ENCODE data around the gene GUSB. TPM values are rescaled to one million over a fixed set of nuclear protein-coding genes. Genes with fewer than 3 reads are reported as not detected.

The GUSB gene
- total RNA-seq, 2 donors from 2014 or later, result 9.1 to 13.0 TPM

DNA sequence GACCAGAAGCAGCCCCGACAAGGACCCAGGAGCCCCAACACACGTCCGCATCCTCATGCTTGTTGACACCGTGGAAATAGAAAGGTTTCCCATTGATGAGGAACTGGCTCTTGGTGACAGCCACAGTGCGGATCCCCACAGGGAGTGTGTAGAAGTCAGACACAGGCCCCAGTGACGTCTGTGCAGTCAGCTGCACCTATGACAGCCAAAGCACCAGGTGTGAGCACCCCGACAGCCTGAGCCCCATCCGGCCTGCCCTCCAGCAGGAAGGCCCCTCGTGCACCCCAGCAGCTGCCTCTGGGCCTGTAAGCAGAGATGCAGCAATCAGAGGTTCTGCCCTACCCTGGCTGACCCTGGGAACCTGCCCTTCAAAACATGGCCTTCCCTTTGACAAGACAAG, 7.1 kb downstream of the GUSB start:
- Histone ChIP-seq H3K4me3 (no peak overlapping the region), H3K27ac (no peak overlapping the region), H3K9me3 (no peaks in the 10 kb centered on the region), H3K36me3 (peaks cover 59% of the 10 kb centered on the region), H3K4me1 (peaks cover 0 to under 1% of the 10 kb centered on the region in 2 donors), H3K27me3 (no peaks in the 10 kb centered on the region)
- DNase-seq (ENCODE audit: low spot score), result no peak
- TF ChIP-seq, protein P1, sequence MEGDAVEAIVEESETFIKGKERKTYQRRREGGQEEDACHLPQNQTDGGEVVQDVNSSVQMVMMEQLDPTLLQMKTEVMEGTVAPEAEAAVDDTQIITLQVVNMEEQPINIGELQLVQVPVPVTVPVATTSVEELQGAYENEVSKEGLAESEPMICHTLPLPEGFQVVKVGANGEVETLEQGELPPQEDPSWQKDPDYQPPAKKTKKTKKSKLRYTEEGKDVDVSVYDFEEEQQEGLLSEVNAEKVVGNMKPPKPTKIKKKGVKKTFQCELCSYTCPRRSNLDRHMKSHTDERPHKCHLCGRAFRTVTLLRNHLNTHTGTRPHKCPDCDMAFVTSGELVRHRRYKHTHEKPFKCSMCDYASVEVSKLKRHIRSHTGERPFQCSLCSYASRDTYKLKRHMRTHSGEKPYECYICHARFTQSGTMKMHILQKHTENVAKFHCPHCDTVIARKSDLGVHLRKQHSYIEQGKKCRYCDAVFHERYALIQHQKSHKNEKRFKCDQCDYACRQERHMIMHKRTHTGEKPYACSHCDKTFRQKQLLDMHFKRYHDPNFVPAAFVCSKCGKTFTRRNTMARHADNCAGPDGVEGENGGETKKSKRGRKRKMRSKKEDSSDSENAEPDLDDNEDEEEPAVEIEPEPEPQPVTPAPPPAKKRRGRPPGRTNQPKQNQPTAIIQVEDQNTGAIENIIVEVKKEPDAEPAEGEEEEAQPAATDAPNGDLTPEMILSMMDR (IDR thresholded peaks at IDR 0.05), result no peak

DNA sequence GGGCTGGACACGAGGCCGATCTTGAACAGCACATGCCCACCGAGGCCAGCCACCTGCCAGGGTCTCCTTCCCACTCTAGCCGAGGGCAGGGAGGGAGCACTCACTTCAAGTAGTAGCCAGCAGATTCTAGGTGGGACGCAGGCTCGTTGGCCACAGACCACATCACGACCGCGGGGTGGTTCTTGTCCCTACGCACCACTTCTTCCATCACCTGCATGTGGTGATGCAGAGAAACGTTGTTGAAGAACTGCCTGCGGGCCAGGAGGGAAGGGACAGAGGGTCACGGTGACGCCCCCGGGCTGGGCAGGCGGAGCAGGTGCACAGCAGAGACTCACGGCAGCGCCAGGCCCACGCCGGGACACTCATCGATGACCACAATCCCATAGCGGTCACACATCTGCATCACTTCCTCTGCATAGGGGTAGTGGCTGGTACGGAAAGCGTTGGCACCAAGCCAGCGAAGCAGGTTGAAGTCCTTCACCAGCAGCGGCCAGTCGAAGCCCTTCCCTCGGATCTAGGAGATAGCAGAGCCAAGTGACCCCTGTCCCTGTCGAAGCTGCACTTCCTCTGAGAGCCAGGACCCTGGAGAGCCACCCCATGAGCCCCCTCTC, 7.7 kb downstream of the GUSB start:
- TF ChIP-seq, protein P1 (IDR thresholded peaks at IDR 0.05), result no peak
- Histone ChIP-seq H3K27ac (no peak overlapping the region), H3K4me1 (no peaks in the 10 kb centered on the region), H3K36me3 (peaks cover 61% of the 10 kb centered on the region), H3K9me3 (no peaks in the 10 kb centered on the region), H3K27me3 (no peaks in the 10 kb centered on the region), H3K4me3 (no peak overlapping the region)
- no peak for DNase-seq (ENCODE audit: low spot score)

DNA sequence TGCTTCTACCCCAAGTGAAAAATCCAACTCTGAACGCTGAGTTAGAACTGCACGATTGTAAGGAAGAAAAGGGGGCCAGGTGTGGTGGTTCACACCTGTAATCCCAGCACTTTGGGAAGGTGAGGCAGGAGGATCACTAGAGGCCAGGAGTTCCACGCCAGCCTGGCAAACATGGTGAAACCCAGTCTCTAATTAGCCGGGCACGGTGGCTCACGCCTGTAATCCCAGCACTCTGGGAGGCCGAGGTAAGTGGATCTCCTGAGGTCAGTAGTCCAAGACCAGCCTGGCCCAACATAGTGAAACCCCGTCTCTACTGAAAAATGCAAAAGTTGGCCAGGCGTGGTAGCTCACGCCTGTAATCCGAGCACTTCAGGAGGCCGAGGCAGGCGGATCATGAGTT, 9.0 kb downstream of the GUSB start:
- H3K27ac ChIP-seq, result no peak overlapping the region
- no peaks in the 10 kb centered on the region for H3K4me1 ChIP-seq
- H3K27me3 ChIP-seq, result no peaks in the 10 kb centered on the region
- H3K36me3 ChIP-seq, result peaks cover 72% of the 10 kb centered on the region
- TF ChIP-seq, protein P1 (IDR thresholded peaks at IDR 0.05), result no peak
- no peak overlapping the region for H3K4me3 ChIP-seq
- H3K9me3 ChIP-seq, result no peaks in the 10 kb centered on the region
- DNase-seq (ENCODE audit: low spot score), result no peak

DNA sequence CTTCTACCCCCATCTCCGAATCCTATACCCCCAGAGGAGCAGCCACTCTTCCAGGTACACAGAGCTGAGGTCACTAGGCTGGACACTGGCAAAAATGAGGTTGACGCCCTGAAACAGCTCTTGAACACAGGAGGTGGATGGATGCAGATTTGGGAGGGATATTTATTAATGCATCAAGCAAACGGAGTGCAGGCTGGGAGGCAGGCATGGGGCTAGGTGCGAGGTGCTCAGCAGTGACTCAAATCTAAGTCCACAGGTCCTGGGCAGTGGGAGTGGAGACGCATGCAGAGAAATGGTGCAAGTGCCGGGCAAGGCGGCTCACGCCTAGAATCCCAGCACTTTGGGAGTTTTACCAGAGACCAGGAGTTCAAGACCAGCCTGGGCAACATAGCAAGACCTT, 11.0 kb downstream of the GUSB start:
- H3K4me3 ChIP-seq, result no peak overlapping the region
- no peaks in the 10 kb centered on the region for H3K9me3 ChIP-seq
- peaks cover 91% of the 10 kb centered on the region for H3K36me3 ChIP-seq
- TF ChIP-seq, protein P1 (IDR thresholded peaks at IDR 0.05), result no peak
- DNase-seq (ENCODE audit: low spot score), result no peak
- no peak overlapping the region for H3K27ac ChIP-seq
- H3K27me3 ChIP-seq, result no peaks in the 10 kb centered on the region
- no peaks in the 10 kb centered on the region for H3K4me1 ChIP-seq

DNA sequence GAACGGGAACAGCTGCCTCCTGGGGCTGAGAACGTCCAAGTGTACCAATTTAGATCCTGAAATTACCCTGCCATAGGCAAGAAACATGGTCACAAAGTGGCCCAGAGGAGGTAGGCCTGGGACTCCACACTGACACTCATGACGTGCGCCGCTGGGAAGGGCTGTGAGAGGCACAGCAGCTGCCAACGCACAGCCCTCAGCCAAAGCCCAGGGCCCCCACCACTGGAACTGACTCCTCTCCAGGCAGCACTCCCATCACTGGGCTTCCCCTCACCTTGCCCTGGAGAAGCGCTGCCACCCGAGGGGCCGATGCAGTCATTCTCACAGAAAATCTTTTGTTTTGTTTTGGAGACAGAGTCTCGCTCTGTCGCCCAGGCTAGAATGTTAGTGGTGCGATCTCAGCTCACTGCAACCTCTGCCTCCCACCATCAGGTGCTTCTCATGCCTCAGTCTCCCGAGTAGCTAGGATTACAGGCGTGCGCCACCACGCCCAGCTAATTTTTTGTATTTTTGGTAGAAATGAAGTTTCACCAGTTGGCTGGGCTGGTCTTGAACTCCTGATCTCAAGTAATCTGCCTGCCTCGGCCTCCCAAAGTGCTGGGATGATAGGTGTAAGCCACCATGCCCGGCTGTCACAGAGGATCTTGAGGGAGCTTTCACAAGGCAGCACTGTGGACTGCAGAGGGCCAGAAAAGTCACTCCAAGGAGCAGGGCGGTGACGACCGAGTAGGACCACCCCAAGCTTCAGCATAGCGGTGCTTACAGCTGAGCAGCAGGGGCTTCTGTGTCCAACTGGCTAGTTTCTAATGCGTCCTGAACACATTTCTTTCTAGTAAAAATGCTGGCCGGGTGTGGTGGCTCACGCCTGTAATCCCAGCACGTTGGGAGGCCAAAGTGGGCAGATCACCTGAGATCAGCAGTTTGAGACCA, 13.5 kb downstream of the GUSB start:
- H3K4me1 ChIP-seq, result no peaks in the 10 kb centered on the region
- no peak overlapping the region for H3K4me3 ChIP-seq
- no peaks in the 10 kb centered on the region for H3K27me3 ChIP-seq
- DNase-seq (ENCODE audit: low spot score), result no peak
- TF ChIP-seq, protein P1 (IDR thresholded peaks at IDR 0.05), result no peak
- H3K9me3 ChIP-seq, result no peaks in the 10 kb centered on the region
- no peak overlapping the region for H3K27ac ChIP-seq
- H3K36me3 ChIP-seq, result peaks cover 90% of the 10 kb centered on the region

All from right atrium auricular region (tissue), 2 donors.